Liver (tissue), 3 donors: ENCODE measurements around the gene MROH8.

Experiments used
- JUND ChIP-seq, 2 donors: IDR thresholded peaks; 2 replicates each; pipeline ENCODE4 v1.6.1; 2016; ENCODE audit warnings: antibody characterized with exemption in 2 of 2
- RAD21 ChIP-seq, 2 donors: IDR thresholded peaks; 2 replicates each; pipeline ENCODE4 v1.6.1; 2016; ENCODE audit warnings: antibody characterized with exemption in 2 of 2, mild to moderate bottlenecking in 2 of 2
- SP1 ChIP-seq: IDR thresholded peaks from 2 replicates; pipeline ENCODE4 v1.6.1; 2018; ENCODE audit warnings: antibody characterized with exemption, mild to moderate bottlenecking
- TAF1 ChIP-seq: conservative IDR thresholded peaks from 2 replicates; pipeline ENCODE4 v1.6.1; 2016; ENCODE audit warnings: antibody characterized with exemption, mild to moderate bottlenecking
- TF ChIP-seq, protein P1 (sequence below): IDR thresholded peaks from 2 replicates; pipeline ENCODE4 v1.6.1; 2016; ENCODE audit warnings: antibody characterized with exemption
- TF ChIP-seq, protein P2 (sequence below): fragments of 150-350 bp; IDR thresholded peaks from 2 replicates; pipeline ENCODE4 v1.5.1; 2017; ENCODE audit warnings: improper control_type of control experiment, low read depth, low read length; ENCODE audit not compliant: missing input control
- donor health status: healthy.
- donor health status: healthy.

DNA sequence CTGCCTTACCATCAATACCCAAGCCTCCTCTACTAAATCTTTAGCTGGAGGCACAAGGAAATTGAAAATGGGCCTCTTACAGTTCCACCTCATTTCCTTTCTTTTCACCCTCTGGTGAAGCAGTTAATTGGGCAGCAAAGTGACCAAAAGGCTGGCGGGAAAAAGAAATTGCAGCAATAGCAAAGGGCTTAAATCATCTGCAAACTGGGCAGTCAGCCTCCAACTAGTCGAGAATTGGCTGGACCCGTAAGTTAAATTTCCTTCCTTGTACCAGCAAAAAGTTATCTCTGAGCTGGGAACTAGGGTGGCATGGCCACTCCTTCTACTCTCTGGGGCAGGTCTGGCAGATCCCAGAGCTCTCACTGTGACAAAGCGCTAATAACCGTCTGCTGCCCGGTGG is 48.7 kb upstream of the MROH8 start:
- TF ChIP-seq, protein P1, sequence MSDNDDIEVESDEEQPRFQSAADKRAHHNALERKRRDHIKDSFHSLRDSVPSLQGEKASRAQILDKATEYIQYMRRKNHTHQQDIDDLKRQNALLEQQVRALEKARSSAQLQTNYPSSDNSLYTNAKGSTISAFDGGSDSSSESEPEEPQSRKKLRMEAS = no peak
- TF ChIP-seq, protein P2, sequence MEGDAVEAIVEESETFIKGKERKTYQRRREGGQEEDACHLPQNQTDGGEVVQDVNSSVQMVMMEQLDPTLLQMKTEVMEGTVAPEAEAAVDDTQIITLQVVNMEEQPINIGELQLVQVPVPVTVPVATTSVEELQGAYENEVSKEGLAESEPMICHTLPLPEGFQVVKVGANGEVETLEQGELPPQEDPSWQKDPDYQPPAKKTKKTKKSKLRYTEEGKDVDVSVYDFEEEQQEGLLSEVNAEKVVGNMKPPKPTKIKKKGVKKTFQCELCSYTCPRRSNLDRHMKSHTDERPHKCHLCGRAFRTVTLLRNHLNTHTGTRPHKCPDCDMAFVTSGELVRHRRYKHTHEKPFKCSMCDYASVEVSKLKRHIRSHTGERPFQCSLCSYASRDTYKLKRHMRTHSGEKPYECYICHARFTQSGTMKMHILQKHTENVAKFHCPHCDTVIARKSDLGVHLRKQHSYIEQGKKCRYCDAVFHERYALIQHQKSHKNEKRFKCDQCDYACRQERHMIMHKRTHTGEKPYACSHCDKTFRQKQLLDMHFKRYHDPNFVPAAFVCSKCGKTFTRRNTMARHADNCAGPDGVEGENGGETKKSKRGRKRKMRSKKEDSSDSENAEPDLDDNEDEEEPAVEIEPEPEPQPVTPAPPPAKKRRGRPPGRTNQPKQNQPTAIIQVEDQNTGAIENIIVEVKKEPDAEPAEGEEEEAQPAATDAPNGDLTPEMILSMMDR = no peak
- no peak for TF ChIP-seq RAD21 (IDR thresholded peaks at IDR 0.05)
- TF ChIP-seq SP1 = no peak
- TF ChIP-seq TAF1 = no peak
- TF ChIP-seq JUND (IDR thresholded peaks at IDR 0.05) = no peak
